Heart right ventricle (tissue), 16 donors: ENCODE results near the gene TSC1. TPM values are rescaled to one million over a fixed set of nuclear protein-coding genes. Genes with fewer than 3 reads are reported as not detected.
A peak's percentile ranks its signal among the peaks of the same experiment; 100 is the strongest.

Experiments used
- ATAC-seq, 8 donors: fragments of 200-7000 bp; cut with Tn5 transposase; one replicate each; pipeline ENCODE4 v1.9.1; 2020; ENCODE audit warnings: mild to moderate bottlenecking in 8 of 8, moderate library complexity in 8 of 8, moderate number of reproducible peaks in 1 of 8
- DNase-seq, 2 donors: peaks; one replicate each; pipeline ENCODE4 v3.0.0-alpha.2; 2020
- H3K27ac ChIP-seq, 10 donors: fragments of 200-600 bp; sonication (generic) in 2 of 10; one replicate each; pipeline versions ENCODE4 v1.5.0 to v1.8.0; 2020 to 2022; ENCODE audit warnings: mild to moderate bottlenecking in 3 of 10
- H3K27me3 ChIP-seq, 7 donors: fragments of 200-600 bp; one replicate each; pipeline ENCODE4 v1.8.0; 2021 to 2022; ENCODE audit warnings: mild to moderate bottlenecking in 2 of 7
- H3K36me3 ChIP-seq, 9 donors: fragments of 200-600 bp; sonication (generic) in 1 of 9; one replicate each; pipeline versions ENCODE4 v1.5.0 to v1.8.0; 2020 to 2022; ENCODE audit warnings: mild to moderate bottlenecking in 2 of 9
- H3K4me1 ChIP-seq, 9 donors: fragments of 200-600 bp; sonication (generic) in 1 of 9; one replicate each; pipeline versions ENCODE4 v1.5.0 to v1.8.0; 2020 to 2022; ENCODE audit warnings: mild to moderate bottlenecking in 4 of 9
- H3K4me3 ChIP-seq, 10 donors: fragments of 200-600 bp; sonication (generic) in 2 of 10; one replicate each; pipeline versions ENCODE4 v1.5.0 to v1.8.0; 2020 to 2022; ENCODE audit warnings: mild to moderate bottlenecking in 7 of 10, moderate library complexity in 2 of 10
- H3K9me3 ChIP-seq, 11 donors: fragments of 200-600 bp in 10 of 11; sonication (generic) in 2 of 11; one replicate each; pipeline versions ENCODE4 v1.5.0 to v1.8.0; 2013 to 2022; ENCODE audit warnings: mild to moderate bottlenecking in 2 of 11, control low read depth in 1 of 11, moderate library complexity in 1 of 11
- WGBS, 2 donors: extraction: QIAGEN DNeasy Blood & Tissue Kit; methylation state at CpG; one replicate each; pipeline ENCODE4 v1.1.7; 2013; ENCODE audit warnings: inconsistent platforms in 1 of 2; 5-methylcytosine and 5-hydroxymethylcytosine counted together
- intact Hi-C, 10 donors: fragments of 100-400 bp; cut with DNase I; formaldehyde crosslinking; loops; one replicate each; pipeline versions ENCODE4 v1.11.1 to v1.14.2; 2022
- polyA plus RNA-seq, 2 donors: library from polyadenylated mRNA; stranded (reverse); fragments of 200-250 nt; gene quantifications; one replicate each; pipeline ENCODE4 v1.2.3, GENCODE V29; 2013
- total RNA-seq, 10 donors: library from RNA; stranded (reverse); fragmentation: NEBNext Ultra II Directional in 3 of 10; extraction: Animal tissue kit (Norgen Biotek cat#: 25700) in 3 of 10; gene quantifications; one replicate each; pipeline versions ENCODE4 v1.2.1 to v1.2.4, GENCODE V29; 2021 to 2023
- TF ChIP-seq, protein P1 (sequence below), 9 donors: fragments of 200-600 bp; sonication (generic) in 2 of 9; IDR thresholded peaks; one replicate each; pipeline versions ENCODE4 v1.5.0 to v1.8.0; 2021 to 2022; ENCODE audit warnings: antibody characterized with exemption in 9 of 9, mild to moderate bottlenecking in 5 of 9, moderate library complexity in 1 of 9
- donor health status: Arrhythmogenic right ventricular cardiomyopathy.
- donor health status: ischemic (EF 13 %, LVEDD 7.1; RV severe dilation, severe dysfunction).
- donor health status: healthy with polysubstance abuse.
- donor health status: DM: no; HTN: yes; CAD: no.
- donor health status: DM: no; HTN: no; CAD: no.
- donor health status: ischemic (EF 25% LVEDD 6.9; RV normal size, moderate dysfunction).
- donor health status: ischemic (EF 25% LVEDD 5.7; RV mildly dilated, moderate dysfunction).
- donor health status: healthy.
- donor health status: DM: yes; HTN: yes; CAD: no.
- donor health status: Ischemic cardiomyopathy.
- donor health status: ischemic (EF 35%, LVEDD 5.7; RV mildly dilated, moderate dysfunction).
- donor health status: nonischemic (EF 11% LVEDD 7.7; RV severe dilation, severe dysfunction).
- donor health status: DM: yes; HTN: yes; CAD: no.
- donor health status: PGD.
- donor health status: ischemic (EF 29% LVEDD 5.4; RV normal size, mild dysfunction).
- donor health status: nonischemic (EF 23%, LVEDD 6.1; RV moderate dilation, normal function).

Gene TSC1
- total and polyA plus RNA-seq, 12 donors: 7.7 to 72.9 (median 51.2) TPM

DNA sequence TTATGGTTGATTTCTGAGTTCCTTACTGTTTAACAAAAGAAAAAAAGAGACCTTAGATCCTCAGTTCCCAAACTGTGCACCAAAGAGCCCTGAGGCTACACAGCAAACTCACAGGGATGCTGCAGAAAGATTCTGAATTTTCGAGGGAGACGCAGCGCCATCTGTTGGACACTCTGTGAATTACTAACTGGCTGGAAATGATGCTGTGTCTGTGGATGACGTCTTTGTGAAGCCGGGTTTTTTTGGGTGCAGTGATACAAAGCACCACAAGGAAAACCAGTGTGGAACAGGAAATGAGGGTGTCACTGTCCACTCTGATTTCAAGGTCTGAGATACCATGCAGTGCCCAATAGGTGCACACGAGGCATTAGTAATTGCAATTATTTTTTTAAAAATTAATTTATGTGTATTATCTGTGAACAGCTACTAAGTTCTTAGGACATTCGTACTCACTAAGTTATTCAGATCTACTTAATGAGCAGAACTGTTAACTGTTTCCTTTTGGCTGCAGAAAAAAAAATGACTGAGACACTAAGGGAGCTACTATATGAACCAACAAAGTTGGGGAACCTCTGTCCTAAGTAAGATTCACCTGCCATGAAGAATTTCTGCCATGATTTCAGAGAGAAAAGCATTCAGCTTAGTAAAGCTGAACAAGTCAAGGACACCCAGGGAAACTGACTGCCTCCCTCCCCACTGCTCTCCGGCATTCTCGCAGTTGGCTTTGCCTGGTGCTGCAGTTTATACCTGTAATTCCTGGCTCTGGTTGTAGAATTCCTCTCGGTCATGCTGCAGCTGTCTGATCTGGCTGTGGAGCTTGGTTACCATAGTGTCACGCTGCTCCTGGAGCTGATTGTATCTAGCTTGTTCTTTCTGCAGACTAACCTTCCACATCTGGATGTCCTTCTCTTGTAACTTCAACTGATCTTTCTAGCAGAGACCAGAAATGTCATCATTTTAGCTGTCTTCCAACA, 42.3 kb downstream of the TSC1 start:
- no peak overlapping the region for H3K4me3 ChIP-seq
- WGBS, 2 donors: 41 to 46% methylated on average over 11 of the region's 11 CpGs
- H3K27ac ChIP-seq: peak overlapping the region in 1 of 10 donors; percentile 11
- TF ChIP-seq, protein P1, sequence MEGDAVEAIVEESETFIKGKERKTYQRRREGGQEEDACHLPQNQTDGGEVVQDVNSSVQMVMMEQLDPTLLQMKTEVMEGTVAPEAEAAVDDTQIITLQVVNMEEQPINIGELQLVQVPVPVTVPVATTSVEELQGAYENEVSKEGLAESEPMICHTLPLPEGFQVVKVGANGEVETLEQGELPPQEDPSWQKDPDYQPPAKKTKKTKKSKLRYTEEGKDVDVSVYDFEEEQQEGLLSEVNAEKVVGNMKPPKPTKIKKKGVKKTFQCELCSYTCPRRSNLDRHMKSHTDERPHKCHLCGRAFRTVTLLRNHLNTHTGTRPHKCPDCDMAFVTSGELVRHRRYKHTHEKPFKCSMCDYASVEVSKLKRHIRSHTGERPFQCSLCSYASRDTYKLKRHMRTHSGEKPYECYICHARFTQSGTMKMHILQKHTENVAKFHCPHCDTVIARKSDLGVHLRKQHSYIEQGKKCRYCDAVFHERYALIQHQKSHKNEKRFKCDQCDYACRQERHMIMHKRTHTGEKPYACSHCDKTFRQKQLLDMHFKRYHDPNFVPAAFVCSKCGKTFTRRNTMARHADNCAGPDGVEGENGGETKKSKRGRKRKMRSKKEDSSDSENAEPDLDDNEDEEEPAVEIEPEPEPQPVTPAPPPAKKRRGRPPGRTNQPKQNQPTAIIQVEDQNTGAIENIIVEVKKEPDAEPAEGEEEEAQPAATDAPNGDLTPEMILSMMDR (IDR thresholded peaks at IDR 0.05): peak; percentile 76 to 94 (median 90)
- DNase-seq (peak; percentile 36 to 60), ATAC-seq (peak; percentile 38 to 78 (median 66))
- peaks cover 0 to 3% (median 2%) of the 10 kb centered on the region in 9 donors for H3K4me1 ChIP-seq
- H3K27me3 ChIP-seq: no peaks in the 10 kb centered on the region
- peaks cover 0 to 100% (median 78%) of the 10 kb centered on the region in 9 donors for H3K36me3 ChIP-seq
- H3K9me3 ChIP-seq: no peaks in the 10 kb centered on the region
- intact Hi-C loops: loop anchor here in 1 of 10 donors (5.0 to 10.0 kb wide), 2 partner anchors 80 to 487 kb away; partner anchors contain the start of gene CFAP77

DNA sequence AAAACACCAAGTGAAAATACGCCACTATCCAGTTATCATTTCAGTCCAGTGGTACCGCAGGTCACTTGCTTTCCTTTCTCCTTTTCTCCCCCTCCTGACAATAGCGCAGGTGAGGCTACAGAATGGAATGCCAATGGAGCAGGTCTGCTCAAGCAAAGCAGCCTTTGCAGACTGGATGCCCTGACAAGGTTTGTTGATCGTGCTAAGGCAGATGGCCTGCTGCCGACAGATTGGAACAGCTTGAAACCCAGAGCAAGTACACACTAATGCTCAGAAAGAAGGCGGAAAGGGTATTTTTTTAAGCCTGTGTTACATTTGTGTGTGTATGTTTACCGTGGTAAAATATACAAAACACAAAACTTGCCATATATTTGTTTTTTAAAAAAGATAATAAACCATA, 46.4 kb downstream of the TSC1 start:
- ATAC-seq (no peak), DNase-seq (no peak)
- WGBS, 2 donors: 94 to 96% methylated on average over 7 of the region's 7 CpGs
- intact Hi-C loops: no loop called here
- H3K27me3 ChIP-seq: no peaks in the 10 kb centered on the region
- H3K27ac ChIP-seq: no peak overlapping the region
- H3K4me3 ChIP-seq: no peak overlapping the region
- TF ChIP-seq, protein P1 (IDR thresholded peaks at IDR 0.05): no peak
- H3K36me3 ChIP-seq: peaks cover 0 to 100% (median 69%) of the 10 kb centered on the region in 9 donors
- peaks cover 0 to 16% (median 8%) of the 10 kb centered on the region in 9 donors for H3K4me1 ChIP-seq
- no peaks in the 10 kb centered on the region for H3K9me3 ChIP-seq

DNA sequence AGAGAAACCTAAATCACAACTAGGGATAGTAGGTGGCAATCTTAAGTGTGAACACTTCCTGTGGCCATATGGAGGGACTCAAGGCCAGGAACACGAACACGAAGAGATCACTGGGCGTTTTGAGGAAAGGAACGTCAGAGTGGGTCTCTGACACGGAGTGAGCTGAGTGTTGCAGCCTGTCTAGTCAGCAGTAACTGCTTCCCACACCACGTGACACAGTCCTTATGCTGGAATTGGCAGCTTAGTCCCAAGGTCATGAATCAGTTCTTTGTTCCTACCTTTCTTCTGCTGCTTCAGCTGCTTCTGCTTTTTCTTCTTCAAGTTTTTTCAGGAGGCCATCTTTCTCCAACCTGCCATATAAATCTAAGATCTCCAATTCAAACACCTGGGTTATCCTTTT, 47.5 kb downstream of the TSC1 start:
- Histone ChIP-seq H3K4me3 (no peak overlapping the region), H3K9me3 (no peaks in the 10 kb centered on the region), H3K27me3 (no peaks in the 10 kb centered on the region), H3K36me3 (peaks cover 0 to 100% (median 61%) of the 10 kb centered on the region in 9 donors), H3K27ac (peak overlapping the region in 4 of 10 donors; percentile 16 to 57 (median 22)), H3K4me1 (peaks cover 0 to 16% (median 8%) of the 10 kb centered on the region in 9 donors)
- 39 to 43% methylated on average over 6 of the region's 6 CpGs for WGBS, 2 donors
- peak; percentile 54 to 78 (median 68) for ATAC-seq
- TF ChIP-seq, protein P1 (IDR thresholded peaks at IDR 0.05): no peak
- peak in 1 of 2 donors; percentile 20 for DNase-seq
- intact Hi-C loops: no loop called here

DNA sequence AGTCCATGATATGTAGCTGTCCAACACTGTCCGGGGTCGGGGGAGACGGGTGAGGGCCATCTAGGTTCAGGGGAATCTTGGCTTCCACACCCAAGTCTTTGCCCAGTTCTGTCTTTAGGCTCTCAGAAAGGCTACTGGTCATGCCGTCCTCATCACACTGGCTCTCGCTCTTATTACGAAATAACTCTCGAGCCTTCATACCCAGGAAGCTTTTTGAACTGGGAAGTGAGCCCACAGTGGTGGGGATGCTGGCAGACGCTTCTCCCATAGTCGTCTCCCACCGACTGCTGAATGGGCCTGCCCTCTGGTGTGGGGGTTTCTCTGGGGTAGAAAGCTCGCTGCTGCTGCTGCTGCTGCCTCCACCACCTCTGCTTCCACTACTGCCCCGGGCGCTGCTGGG, 48.2 kb downstream of the TSC1 start:
- DNase-seq (no peak), ATAC-seq (no peak)
- no peaks in the 10 kb centered on the region for H3K27me3 ChIP-seq
- TF ChIP-seq, protein P1 (IDR thresholded peaks at IDR 0.05): no peak
- 89 to 91% methylated on average over 13 of the region's 13 CpGs for WGBS, 2 donors
- peaks cover 0 to 16% (median 8%) of the 10 kb centered on the region in 9 donors for H3K4me1 ChIP-seq
- intact Hi-C loops: no loop called here
- H3K36me3 ChIP-seq: peaks cover 0 to 100% (median 57%) of the 10 kb centered on the region in 9 donors
- H3K4me3 ChIP-seq: no peak overlapping the region
- H3K27ac ChIP-seq: peak overlapping the region in 1 of 10 donors; percentile 28
- no peaks in the 10 kb centered on the region for H3K9me3 ChIP-seq
